Lower leg skin (tissue), 3 donors: Measurements from ENCODE around the gene COG5.

Experiments
- POLR2A ChIP-seq, 2 donors: fragments of 450-650 bp; IDR thresholded peaks; one replicate each; pipeline ENCODE4 v1.6.1; 2016 to 2017; ENCODE audit warnings: antibody characterized with exemption in 2 of 2, mild to moderate bottlenecking in 1 of 2, moderate library complexity in 1 of 2
- TF ChIP-seq, protein P1 (sequence below), 3 donors: fragments of 450-650 bp; IDR thresholded peaks; one replicate each; pipeline ENCODE4 v1.5.1; 2016; ENCODE audit warnings: antibody characterized with exemption in 3 of 3, mild to moderate bottlenecking in 3 of 3, moderate library complexity in 2 of 3

DNA sequence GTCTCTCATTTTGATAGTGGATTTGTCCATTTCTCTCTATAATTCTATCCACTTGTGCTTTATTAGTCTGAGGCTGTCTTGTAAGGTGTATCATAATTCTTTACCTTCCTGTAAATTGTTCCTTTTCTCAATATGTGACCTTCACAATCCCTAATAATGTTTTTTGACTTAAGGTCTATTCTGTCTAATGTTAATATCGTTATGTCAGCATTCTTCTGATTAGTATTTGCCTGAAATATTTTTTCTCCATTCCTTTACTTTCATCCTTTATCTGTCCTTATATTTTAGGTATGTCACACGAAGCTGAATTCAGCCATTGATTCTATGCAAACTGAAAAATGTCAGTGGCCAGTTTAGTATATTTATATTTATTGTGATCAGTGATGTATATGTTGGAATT is 295.1 kb downstream of the COG5 start:
- TF ChIP-seq, protein P1, sequence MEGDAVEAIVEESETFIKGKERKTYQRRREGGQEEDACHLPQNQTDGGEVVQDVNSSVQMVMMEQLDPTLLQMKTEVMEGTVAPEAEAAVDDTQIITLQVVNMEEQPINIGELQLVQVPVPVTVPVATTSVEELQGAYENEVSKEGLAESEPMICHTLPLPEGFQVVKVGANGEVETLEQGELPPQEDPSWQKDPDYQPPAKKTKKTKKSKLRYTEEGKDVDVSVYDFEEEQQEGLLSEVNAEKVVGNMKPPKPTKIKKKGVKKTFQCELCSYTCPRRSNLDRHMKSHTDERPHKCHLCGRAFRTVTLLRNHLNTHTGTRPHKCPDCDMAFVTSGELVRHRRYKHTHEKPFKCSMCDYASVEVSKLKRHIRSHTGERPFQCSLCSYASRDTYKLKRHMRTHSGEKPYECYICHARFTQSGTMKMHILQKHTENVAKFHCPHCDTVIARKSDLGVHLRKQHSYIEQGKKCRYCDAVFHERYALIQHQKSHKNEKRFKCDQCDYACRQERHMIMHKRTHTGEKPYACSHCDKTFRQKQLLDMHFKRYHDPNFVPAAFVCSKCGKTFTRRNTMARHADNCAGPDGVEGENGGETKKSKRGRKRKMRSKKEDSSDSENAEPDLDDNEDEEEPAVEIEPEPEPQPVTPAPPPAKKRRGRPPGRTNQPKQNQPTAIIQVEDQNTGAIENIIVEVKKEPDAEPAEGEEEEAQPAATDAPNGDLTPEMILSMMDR (IDR thresholded peaks at IDR 0.05): no peak
- TF ChIP-seq POLR2A (IDR thresholded peaks at IDR 0.05): no peak
